Amygdala (tissue), 56 donors: ENCODE measurements around the gene ZNRF3.
"Not testable (repeated sequence)": the region's sequence is repeated elsewhere in the genome, so short reads cannot be mapped to it uniquely, and the experiment has no call there.

ENCODE experiments used
- DNase-seq, 56 donors: peaks; one replicate each; lab custom pipeline; 2025; lab: John Stamatoyannopoulos, UW

The ZNRF3 gene

GRCh38 chr22:28905256-28905832 is 22.0 kb downstream of the ZNRF3 start:
- no peak for DNase-seq

GRCh38 chr22:28906312-28906711 is 22.9 kb downstream of the ZNRF3 start:
- DNase-seq = no peak

- DNase-seq = no peak
Measured at GRCh38 chr22:28907311-28908008, 24.1 kb downstream of the ZNRF3 start.

- not testable (repeated sequence) for DNase-seq
Measured at GRCh38 chr22:28908810-28909209, 25.4 kb downstream of the ZNRF3 start.

- DNase-seq = no peak
Measured at GRCh38 chr22:28909375-28909774, 26.0 kb downstream of the ZNRF3 start.

- DNase-seq = no peak
Measured at GRCh38 chr22:28910569-28911303, 27.4 kb downstream of the ZNRF3 start.

GRCh38 chr22:28911304-28911690 is 27.9 kb downstream of the ZNRF3 start:
- DNase-seq = no peak

- no peak for DNase-seq
Measured at GRCh38 chr22:28911777-28912669, 28.7 kb downstream of the ZNRF3 start.

GRCh38 chr22:28914201-28914600 is 30.8 kb downstream of the ZNRF3 start:
- no peak for DNase-seq

GRCh38 chr22:28915969-28916368 is 32.6 kb downstream of the ZNRF3 start:
- DNase-seq = no peak

GRCh38 chr22:28917747-28918549 is 34.6 kb downstream of the ZNRF3 start:
- peak in 11 of 56 donors; percentile 5 to 54 (median 28) for DNase-seq

- no peak for DNase-seq
Measured at GRCh38 chr22:28918550-28919271, 35.3 kb downstream of the ZNRF3 start.

- DNase-seq = no peak
Measured at GRCh38 chr22:28920757-28921584, 37.6 kb downstream of the ZNRF3 start.

- no peak for DNase-seq
Measured at GRCh38 chr22:28921585-28921879, 38.2 kb downstream of the ZNRF3 start.

GRCh38 chr22:28922540-28923244 is 39.3 kb downstream of the ZNRF3 start:
- DNase-seq = no peak

- DNase-seq = peak in 30 of 56 donors; percentile 7 to 77 (median 34)
Measured at GRCh38 chr22:28923826-28924732, 40.7 kb downstream of the ZNRF3 start.

GRCh38 chr22:28925916-28926315 is 42.5 kb downstream of the ZNRF3 start:
- DNase-seq = no peak
